ENCODE results near the gene MPHOSPH6. TPM values are rescaled to one million over a fixed set of nuclear protein-coding genes. Genes with fewer than 3 reads are reported as not detected.

Gene MPHOSPH6
- total RNA-seq, 1 donor from 2014 or later = 50.5 TPM

DNA sequence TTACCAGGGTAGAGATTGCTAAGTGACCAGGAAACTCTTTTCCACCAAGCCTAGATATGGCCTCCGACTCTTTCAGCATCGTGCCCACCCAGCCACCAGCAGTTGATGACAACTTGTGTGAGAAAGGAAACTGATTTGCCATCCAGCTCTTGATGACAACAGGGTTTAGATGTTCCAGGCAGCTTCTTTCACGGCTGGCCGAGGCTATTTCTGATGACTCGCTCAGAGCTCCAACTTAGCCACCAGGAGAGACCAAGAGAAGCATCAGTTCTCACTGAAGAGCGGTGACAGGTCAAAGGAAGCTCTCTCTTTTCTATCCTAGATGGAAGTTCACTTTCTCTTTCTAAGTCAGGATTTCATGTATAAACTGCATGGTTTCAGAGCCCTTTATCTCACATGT lies 61.2 kb downstream of the MPHOSPH6 start:
- no peaks in the 10 kb centered on the region for H3K9me3 Mint-ChIP-seq
- H3K4me3 Mint-ChIP-seq = no peak overlapping the region

DNA sequence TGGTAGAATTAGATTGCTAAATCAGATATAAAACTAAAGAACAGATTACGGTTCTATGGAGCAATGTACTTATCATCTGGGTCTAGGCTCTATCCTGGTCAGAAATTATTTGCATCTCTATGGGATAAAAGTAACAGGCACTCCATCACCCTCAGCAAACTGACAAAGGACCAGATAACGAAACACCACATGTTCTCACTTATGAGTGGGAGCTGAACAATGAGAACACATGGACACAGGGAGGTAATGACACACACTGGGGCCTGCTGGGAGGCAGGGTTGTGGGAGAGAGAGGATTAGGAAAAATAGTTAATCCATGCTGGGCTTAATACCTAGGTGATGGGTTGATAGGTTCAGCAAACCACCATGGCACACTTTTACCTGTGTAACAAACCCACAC lies 61.9 kb downstream of the MPHOSPH6 start:
- no peak for DNase-seq (ENCODE audit: low read depth, low spot score)
- Mint-ChIP-seq H3K4me1 (no peaks in the 10 kb centered on the region), H3K36me3 (ENCODE audit: low read depth) (no peaks in the 10 kb centered on the region), H3K27ac (ENCODE audit: unreplicated experiment) (no peak overlapping the region), H3K9me3 (no peaks in the 10 kb centered on the region), H3K4me3 (no peak overlapping the region), H3K27me3 (ENCODE audit: low read depth) (no peaks in the 10 kb centered on the region)
- TF ChIP-seq, protein P1, sequence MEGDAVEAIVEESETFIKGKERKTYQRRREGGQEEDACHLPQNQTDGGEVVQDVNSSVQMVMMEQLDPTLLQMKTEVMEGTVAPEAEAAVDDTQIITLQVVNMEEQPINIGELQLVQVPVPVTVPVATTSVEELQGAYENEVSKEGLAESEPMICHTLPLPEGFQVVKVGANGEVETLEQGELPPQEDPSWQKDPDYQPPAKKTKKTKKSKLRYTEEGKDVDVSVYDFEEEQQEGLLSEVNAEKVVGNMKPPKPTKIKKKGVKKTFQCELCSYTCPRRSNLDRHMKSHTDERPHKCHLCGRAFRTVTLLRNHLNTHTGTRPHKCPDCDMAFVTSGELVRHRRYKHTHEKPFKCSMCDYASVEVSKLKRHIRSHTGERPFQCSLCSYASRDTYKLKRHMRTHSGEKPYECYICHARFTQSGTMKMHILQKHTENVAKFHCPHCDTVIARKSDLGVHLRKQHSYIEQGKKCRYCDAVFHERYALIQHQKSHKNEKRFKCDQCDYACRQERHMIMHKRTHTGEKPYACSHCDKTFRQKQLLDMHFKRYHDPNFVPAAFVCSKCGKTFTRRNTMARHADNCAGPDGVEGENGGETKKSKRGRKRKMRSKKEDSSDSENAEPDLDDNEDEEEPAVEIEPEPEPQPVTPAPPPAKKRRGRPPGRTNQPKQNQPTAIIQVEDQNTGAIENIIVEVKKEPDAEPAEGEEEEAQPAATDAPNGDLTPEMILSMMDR (conservative IDR thresholded peaks at IDR 0.05) = no peak

More for the DNA sequence above, 61.2 kb downstream of the MPHOSPH6 start:
- Mint-ChIP-seq H3K36me3 (ENCODE audit: low read depth) (no peaks in the 10 kb centered on the region), H3K27me3 (ENCODE audit: low read depth) (no peaks in the 10 kb centered on the region), H3K27ac (ENCODE audit: unreplicated experiment) (no peak overlapping the region), H3K4me1 (no peaks in the 10 kb centered on the region)
- DNase-seq (ENCODE audit: low read depth, low spot score) = no peak
- TF ChIP-seq, protein P1 (conservative IDR thresholded peaks at IDR 0.05) = no peak

DNA sequence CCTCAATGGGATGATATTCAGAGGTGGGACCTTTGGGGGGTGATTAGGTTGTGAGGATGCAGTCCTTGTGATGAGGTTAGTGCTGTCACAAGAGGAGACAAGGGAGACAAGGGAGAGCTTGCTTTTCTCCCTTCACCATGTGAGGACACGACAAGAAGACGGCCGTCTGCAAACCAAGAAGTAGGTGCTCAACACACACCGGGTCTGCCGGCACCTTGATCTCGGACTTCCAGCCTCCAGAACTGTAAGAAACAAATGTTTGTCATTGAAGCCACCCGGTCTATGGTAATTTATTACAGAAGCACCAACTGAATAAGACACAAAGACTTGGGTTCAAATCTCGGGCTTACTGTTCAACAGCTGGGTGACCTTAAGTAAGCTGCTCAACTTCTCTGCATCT lies 64.9 kb downstream of the MPHOSPH6 start:
- Mint-ChIP-seq H3K4me3 (no peak overlapping the region), H3K27ac (ENCODE audit: unreplicated experiment) (no peak overlapping the region), H3K4me1 (no peaks in the 10 kb centered on the region), H3K9me3 (no peaks in the 10 kb centered on the region), H3K27me3 (ENCODE audit: low read depth) (no peaks in the 10 kb centered on the region), H3K36me3 (ENCODE audit: low read depth) (no peaks in the 10 kb centered on the region)
- DNase-seq (ENCODE audit: low read depth, low spot score) = no peak
- TF ChIP-seq, protein P1 (conservative IDR thresholded peaks at IDR 0.05) = no peak

Other genes starting within 250 kb of the MPHOSPH6 start
- not detected in 2 replicates for gene SDR42E1, start 158.8 kb downstream of the MPHOSPH6 start, total RNA-seq
- gene HSD17B2, start 135.0 kb downstream of the MPHOSPH6 start, total RNA-seq = not detected in 2 replicates

All from neural crest cell (in vitro differentiated cells).